Measurements from ENCODE around the gene EEFSEC.

The EEFSEC gene

GRCh38 chr3:128275316-128276145, 122.2 kb downstream of the EEFSEC start:
- H3K9me3 Mint-ChIP-seq: no peaks in the 10 kb centered on the region
- peaks cover 5% of the 10 kb centered on the region for H3K36me3 Mint-ChIP-seq
- H3K4me1 Mint-ChIP-seq: peaks cover 25% of the 10 kb centered on the region
- no peak overlapping the region for H3K4me3 Mint-ChIP-seq
- H3K27me3 Mint-ChIP-seq: no peaks in the 10 kb centered on the region
- H3K27ac Mint-ChIP-seq: no peak overlapping the region

DNA sequence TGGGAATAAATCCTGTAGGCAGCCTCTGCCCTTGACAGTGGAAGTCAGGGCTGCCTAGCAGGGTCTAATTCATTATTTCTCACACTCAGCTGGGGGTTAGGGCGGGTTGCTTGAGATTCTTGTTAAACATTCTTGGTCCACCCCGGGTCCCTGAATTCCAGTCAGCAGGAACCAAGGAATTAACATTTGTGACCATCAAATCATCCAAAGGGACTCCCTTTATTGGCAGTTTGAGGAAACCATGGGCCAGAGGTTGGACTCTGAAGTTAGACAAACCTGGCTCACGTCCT, 122.8 kb downstream of the EEFSEC start:
- Mint-ChIP-seq H3K4me3 (no peak overlapping the region), H3K4me1 (peaks cover 27% of the 10 kb centered on the region)

GRCh38 chr3:128276577-128277183, 123.4 kb downstream of the EEFSEC start:
- Mint-ChIP-seq H3K27ac (no peak overlapping the region), H3K4me3 (no peak overlapping the region), H3K4me1 (peaks cover 29% of the 10 kb centered on the region), H3K9me3 (no peaks in the 10 kb centered on the region), H3K36me3 (peaks cover 2% of the 10 kb centered on the region), H3K27me3 (no peaks in the 10 kb centered on the region)

More for the DNA sequence above, 122.8 kb downstream of the EEFSEC start:
- Mint-ChIP-seq H3K27ac (no peak overlapping the region), H3K36me3 (peaks cover 3% of the 10 kb centered on the region), H3K27me3 (no peaks in the 10 kb centered on the region), H3K9me3 (no peaks in the 10 kb centered on the region)

GRCh38 chr3:128277378-128278069, 124.2 kb downstream of the EEFSEC start:
- H3K4me3 Mint-ChIP-seq: no peak overlapping the region
- peaks cover 29% of the 10 kb centered on the region for H3K4me1 Mint-ChIP-seq
- H3K27ac Mint-ChIP-seq: no peak overlapping the region
- H3K27me3 Mint-ChIP-seq: no peaks in the 10 kb centered on the region
- H3K9me3 Mint-ChIP-seq: no peaks in the 10 kb centered on the region
- peaks cover 2% of the 10 kb centered on the region for H3K36me3 Mint-ChIP-seq

GRCh38 chr3:128278130-128278529, 124.8 kb downstream of the EEFSEC start:
- Mint-ChIP-seq H3K9me3 (no peaks in the 10 kb centered on the region), H3K4me1 (peaks cover 29% of the 10 kb centered on the region), H3K4me3 (no peak overlapping the region), H3K36me3 (peaks cover 2% of the 10 kb centered on the region), H3K27me3 (no peaks in the 10 kb centered on the region), H3K27ac (no peak overlapping the region)

DNA sequence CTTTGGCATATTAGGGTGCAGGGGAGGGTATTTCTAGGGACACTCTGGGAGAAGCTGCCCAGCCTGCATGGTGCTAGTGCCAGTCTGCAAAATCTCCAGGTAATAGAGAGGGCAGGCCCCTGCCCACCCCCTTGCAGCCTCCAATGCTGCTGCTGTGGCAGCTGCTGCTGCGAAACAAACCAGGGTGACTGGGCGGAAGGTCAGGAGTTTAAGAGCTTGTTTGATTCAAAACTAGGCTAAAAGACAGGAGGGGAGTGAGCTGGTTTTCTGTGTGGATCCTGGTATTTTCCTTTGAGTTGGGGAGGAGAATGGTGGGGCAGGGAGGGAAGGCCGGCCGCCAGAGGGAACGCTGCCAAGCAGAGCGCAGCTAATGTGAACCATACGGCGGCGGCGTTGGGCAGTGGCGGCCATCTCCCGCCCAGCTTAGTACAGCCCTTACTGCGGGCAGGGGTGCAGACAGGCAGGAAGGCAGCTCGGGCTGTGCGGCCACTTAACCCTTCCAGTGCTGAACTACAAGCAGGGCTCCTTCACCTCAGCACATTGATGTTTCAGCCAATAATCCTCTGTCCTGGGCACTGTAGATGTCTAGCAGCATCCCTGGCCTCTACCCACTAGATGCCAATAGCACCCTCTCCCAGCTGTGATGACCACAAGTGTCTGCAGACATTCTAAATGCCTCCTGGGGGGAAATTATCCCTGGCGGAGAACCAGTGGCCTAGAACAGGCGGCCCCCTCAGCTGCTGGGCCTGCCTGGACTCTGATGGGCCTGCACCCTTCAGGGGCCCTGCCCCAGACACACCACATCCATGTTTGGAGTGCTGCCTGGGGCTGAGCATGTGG, 125.7 kb downstream of the EEFSEC start:
- peaks cover 5% of the 10 kb centered on the region for H3K36me3 Mint-ChIP-seq

DNA sequence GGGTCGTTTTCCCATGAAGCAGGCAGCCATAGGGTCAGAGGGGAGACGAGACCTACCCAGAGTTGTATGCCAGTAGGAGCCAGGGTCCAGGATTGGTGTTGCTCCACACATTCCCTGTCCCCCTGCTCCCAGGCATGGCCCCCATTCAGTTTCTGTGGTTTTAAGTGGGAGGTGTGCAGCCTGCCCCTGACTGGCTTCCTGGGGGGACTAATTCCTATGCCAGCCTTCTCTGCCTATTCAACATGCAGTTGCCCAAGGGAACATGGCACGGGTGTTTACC, 126.3 kb downstream of the EEFSEC start:
- H3K27ac Mint-ChIP-seq: no peak overlapping the region
- peaks cover 32% of the 10 kb centered on the region for H3K4me1 Mint-ChIP-seq
- no peak overlapping the region for H3K4me3 Mint-ChIP-seq
- no peaks in the 10 kb centered on the region for H3K9me3 Mint-ChIP-seq
- H3K27me3 Mint-ChIP-seq: no peaks in the 10 kb centered on the region
- peaks cover 7% of the 10 kb centered on the region for H3K36me3 Mint-ChIP-seq

More for the DNA sequence above, 125.7 kb downstream of the EEFSEC start:
- Mint-ChIP-seq H3K4me3 (no peak overlapping the region), H3K27me3 (no peaks in the 10 kb centered on the region), H3K27ac (no peak overlapping the region), H3K9me3 (no peaks in the 10 kb centered on the region), H3K4me1 (peaks cover 30% of the 10 kb centered on the region)

- H3K36me3 Mint-ChIP-seq: peaks cover 7% of the 10 kb centered on the region
- H3K27ac Mint-ChIP-seq: no peak overlapping the region
- no peaks in the 10 kb centered on the region for H3K27me3 Mint-ChIP-seq
- H3K9me3 Mint-ChIP-seq: no peaks in the 10 kb centered on the region
- no peak overlapping the region for H3K4me3 Mint-ChIP-seq
- H3K4me1 Mint-ChIP-seq: peaks cover 32% of the 10 kb centered on the region
These were observed 127.3 kb downstream of the EEFSEC start for GRCh38 chr3:128280481-128281052.

- no peak overlapping the region for H3K4me3 Mint-ChIP-seq
- H3K27ac Mint-ChIP-seq: no peak overlapping the region
These were observed 127.8 kb downstream of the EEFSEC start for GRCh38 chr3:128281056-128281455.

GRCh38 chr3:128281461-128282367, 128.4 kb downstream of the EEFSEC start:
- Mint-ChIP-seq H3K4me1 (peaks cover 36% of the 10 kb centered on the region), H3K4me3 (no peak overlapping the region), H3K9me3 (no peaks in the 10 kb centered on the region), H3K36me3 (peaks cover 7% of the 10 kb centered on the region), H3K27me3 (no peaks in the 10 kb centered on the region), H3K27ac (no peak overlapping the region)

More at GRCh38 chr3:128281056-128281455, 127.8 kb downstream of the EEFSEC start:
- Mint-ChIP-seq H3K4me1 (peaks cover 34% of the 10 kb centered on the region), H3K27me3 (no peaks in the 10 kb centered on the region), H3K36me3 (peaks cover 7% of the 10 kb centered on the region), H3K9me3 (no peaks in the 10 kb centered on the region)

DNA sequence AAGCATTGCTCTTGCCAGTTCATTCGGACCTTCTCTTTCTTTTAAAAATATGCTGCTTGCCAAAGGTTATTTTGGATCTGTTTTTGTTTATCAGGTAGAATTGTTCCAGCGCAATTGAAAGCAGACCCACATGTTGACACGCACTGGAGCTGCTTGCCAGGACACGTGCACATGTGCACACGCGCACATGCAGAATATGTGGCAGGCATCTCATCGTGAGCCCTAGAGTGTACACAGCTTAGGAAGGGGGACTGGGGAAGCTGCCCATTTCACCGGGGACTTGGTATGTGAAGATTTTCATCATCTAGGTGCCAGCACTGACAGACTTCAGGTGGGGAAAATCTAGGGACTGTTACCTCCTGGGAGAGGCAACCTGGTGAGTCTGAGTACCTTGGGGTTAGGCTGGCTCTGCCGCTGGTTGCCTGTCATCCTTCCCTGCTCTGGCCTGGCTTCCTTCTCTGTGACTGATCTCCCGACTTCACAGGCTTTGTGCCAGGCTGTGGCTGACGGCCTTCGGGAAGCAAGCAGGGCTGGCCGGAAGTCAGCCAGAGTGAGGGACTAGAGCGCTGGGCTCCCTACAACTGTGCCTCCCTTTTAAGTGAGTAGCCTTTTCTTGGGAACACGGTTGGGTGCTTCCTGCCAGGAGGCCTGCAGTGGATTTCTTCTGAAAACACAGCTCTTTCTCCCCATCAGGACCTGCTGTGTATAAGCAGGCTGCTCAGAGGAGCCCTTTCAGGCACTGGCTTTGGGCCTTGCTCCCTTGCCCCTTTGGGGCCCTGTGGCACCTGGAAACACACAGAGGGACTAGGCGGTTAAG, 129.3 kb downstream of the EEFSEC start:
- Mint-ChIP-seq H3K9me3 (no peaks in the 10 kb centered on the region), H3K36me3 (peaks cover 13% of the 10 kb centered on the region), H3K4me3 (no peak overlapping the region), H3K27me3 (no peaks in the 10 kb centered on the region), H3K4me1 (peaks cover 38% of the 10 kb centered on the region), H3K27ac (no peak overlapping the region)

- Mint-ChIP-seq H3K4me3 (no peak overlapping the region), H3K27me3 (no peaks in the 10 kb centered on the region)
These were observed 130.1 kb downstream of the EEFSEC start for GRCh38 chr3:128283421-128283820.

DNA sequence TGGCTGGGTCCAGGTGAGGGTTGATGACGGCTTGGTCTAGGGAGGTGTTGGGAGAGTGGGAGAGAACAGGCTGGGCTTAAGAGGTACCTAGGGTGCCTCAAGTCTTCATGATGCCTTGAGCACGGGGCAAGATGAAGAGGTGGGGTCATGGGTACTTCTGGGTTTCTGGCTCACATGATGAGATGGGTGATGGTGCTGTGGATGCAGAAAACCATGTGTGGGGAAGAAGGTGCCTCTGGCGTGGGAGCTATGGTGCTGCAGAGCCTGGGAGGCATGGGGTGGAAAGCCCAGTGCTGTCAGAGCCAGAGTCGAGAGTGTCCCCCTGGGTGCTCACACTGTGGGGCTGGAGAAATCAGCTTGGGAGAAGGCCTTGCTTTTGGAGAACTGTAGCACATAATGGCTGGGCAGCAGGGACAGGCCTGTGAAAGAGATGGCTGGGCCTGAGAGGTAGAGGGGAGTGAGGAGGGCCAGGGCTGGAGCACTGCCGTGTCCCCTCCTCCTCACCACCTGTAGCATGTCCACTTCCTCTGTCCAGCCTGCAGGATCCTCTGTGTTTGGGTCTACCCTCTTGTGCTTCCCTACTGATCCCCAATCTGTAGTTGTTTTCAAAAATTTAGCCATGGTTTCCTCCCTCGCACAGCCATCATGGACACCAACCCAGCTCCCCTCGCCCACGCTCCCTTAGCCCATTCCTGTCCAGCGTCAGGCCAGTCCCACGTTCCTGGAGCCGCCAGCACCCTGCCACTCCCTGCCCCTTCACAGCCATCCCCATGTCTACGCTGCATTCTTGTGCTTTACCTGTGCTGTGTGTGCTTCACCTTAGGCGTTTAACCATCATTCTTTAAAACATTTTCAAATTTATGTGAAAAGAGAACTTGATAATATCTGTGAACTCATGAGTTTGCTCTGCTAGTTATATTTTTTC, 132.0 kb downstream of the EEFSEC start:
- Mint-ChIP-seq H3K36me3 (peaks cover 29% of the 10 kb centered on the region), H3K4me1 (peaks cover 33% of the 10 kb centered on the region), H3K9me3 (peaks cover 8% of the 10 kb centered on the region), H3K27me3 (no peaks in the 10 kb centered on the region), H3K4me3 (no peak overlapping the region), H3K27ac (no peak overlapping the region)

More at GRCh38 chr3:128283421-128283820, 130.1 kb downstream of the EEFSEC start:
- no peaks in the 10 kb centered on the region for H3K9me3 Mint-ChIP-seq
- H3K27ac Mint-ChIP-seq: no peak overlapping the region
- peaks cover 18% of the 10 kb centered on the region for H3K36me3 Mint-ChIP-seq
- H3K4me1 Mint-ChIP-seq: peaks cover 32% of the 10 kb centered on the region

Data from activated naive CD4-positive, alpha-beta T cell treated with anti-CD3 and anti-CD28 coated beads, Interleukin-2, amount 50 U/mL, for 24 hours (primary cell).